HG03439 (cell line): ENCODE results near the gene EEFSEC.

Experiments
- ATAC-seq: cut with Tn5 transposase; IDR thresholded peaks from one replicate; pipeline ENCODE4 v1.9.1; 2021; ENCODE audit warnings: mild to moderate bottlenecking, moderate library complexity; ENCODE audit not compliant: unreplicated experiment

EEFSEC gene

DNA sequence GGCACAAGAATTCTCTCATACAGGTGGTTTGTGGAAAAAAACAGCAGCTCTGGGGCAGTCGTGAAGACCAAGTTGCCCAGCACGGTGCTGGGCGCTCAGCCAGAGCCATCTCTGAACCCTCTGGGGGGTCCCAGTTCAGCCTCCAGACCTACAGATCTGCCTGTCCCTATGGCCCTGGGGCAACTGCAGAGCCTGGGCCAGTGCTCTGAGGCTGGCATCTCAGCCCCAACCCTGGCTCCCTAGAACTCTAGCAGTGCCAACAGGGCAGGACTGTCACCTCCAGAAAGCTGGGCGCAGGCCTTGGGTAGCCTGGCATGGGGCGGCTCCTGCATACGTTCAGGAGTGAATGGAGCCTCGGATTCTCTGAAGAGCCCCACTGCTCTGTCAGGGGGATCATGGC lies 268.7 kb downstream of the EEFSEC start:
- ATAC-seq: no peak

DNA sequence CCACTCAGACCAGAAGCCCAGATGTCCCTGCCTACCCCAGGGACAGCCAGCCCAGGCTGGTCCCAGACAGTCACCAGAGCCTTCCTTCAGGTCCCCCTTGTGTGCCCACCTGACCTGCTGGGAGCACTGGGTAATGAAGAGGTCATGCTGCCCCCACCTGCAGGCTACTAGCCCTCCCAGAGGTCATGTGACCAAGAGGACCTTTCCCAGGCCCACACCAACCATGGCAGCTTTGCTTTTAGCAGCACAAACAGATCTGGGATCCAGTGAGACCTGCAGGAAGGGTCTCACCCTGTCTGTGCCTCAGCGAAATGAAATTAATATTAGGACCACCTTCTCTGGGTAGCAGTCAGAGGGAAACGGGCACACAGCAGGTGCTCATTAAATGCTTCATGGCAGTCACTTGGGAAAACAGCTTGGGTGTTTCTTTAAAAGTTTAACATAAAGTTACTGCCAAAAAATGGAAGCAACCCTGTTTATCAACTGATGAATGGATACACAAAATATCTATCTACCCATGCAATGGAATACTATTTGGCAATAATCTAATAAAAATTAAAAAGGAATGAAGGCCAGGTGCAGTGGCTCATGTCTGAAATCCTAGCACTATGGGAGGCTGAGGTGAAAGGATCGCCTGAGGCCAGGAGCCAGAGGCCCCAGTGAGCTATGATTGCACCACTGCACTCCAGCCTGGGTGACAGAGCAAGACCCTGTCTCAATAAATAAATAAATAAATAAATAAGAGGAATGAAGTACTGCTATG lies 269.7 kb downstream of the EEFSEC start:
- ATAC-seq: no peak

DNA sequence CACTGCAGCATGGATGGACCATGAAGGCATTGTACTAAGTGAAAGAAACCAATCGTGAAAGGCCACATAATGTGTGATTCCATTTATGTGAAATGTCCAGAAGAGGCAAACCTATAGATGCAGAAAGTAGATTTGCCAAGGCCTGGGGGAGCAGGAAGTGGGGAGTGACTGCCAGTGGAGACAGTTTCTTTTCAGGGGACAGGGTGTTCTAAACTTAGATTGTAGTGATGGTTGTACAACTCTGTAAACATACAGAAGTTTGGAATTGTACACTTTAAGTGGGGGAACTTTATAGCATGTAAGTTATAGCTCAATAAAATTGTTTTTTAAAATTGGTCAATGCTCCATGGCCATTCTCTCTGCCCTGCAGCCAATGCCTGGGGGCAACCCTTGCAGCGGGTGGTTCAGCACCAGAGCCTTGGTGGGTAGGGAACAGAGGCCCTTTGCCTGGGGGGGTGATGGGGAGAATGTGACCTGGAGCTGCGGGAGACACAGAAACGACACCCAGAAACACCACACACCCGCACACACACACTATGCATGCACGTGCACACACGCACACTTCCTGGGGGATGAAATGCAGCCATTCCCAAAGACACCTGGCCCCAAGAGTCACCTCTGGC lies 270.4 kb downstream of the EEFSEC start:
- ATAC-seq: no peak

DNA sequence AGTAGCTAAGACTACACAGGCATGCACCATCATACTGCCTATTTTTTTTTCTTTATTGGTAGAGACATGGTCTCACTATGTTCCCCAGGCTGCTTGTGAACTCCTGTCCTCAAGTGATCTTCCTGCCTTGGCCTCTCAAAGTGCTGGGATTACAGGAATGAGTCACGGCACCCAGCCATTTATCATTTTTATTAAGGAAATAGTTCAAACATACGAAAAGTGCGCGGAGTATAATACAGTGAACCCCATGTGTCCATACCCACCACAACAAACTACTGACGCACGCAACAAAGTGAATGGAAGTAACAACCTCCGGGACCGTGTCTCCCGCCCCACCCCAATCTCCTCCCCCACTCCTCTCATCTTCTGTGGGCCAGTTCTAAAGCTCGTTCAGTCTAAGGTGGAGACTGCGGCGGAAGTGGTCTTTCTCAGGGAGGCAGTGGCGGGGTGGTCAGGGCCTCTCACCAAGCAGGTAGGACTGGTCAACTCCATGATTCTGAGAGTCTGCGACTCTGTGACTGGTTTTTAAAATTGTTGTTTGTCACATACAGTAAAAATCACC lies 271.3 kb downstream of the EEFSEC start:
- ATAC-seq: no peak

DNA sequence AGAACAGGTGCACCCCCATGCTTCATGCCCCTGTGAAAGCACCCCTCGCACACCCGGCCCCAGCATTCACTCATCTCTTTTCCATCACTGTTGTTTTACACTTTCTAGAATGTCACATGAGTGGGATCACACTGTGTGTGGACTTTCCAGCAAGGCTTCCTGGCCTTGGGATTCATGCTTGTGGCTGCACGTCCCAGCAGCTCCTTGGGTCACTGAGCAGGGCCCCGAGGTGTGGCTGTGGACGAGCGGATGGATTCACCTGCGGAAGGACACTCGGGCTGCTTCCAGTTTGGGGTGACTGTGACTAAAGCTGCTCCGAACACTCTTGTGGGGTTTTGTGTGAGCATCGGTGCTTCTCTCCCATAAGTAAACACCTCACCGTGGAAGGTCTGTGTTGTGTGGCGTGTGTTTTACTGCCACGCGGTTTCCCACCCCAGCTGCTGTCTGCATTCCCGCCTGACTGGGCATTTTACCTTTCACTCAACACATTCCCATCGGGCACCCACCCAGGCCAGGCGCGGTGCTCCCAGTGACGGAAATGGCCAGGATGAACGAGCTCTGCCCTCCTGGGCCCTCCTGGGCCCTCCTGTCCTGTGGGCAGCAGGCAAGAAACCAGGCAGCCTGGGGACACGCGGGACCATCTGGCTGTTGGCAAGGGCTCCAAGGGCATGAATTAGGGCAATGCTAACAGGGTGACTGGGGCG lies 272.0 kb downstream of the EEFSEC start:
- ATAC-seq: no peak

DNA sequence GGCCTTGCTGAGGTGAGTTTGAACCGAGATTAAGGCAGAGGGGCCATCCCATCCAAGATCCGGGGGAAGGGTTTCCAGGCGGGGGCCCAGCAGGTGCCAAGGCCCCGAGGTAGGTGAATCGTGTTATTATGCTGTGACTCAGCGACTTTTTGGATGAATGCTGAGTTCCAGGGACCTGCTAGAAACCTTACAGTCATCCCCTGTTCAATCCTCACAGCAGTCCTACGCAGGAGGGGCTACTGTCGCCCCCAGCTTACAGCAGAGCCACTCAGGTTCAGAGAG lies 272.5 kb downstream of the EEFSEC start:
- no peak for ATAC-seq

DNA sequence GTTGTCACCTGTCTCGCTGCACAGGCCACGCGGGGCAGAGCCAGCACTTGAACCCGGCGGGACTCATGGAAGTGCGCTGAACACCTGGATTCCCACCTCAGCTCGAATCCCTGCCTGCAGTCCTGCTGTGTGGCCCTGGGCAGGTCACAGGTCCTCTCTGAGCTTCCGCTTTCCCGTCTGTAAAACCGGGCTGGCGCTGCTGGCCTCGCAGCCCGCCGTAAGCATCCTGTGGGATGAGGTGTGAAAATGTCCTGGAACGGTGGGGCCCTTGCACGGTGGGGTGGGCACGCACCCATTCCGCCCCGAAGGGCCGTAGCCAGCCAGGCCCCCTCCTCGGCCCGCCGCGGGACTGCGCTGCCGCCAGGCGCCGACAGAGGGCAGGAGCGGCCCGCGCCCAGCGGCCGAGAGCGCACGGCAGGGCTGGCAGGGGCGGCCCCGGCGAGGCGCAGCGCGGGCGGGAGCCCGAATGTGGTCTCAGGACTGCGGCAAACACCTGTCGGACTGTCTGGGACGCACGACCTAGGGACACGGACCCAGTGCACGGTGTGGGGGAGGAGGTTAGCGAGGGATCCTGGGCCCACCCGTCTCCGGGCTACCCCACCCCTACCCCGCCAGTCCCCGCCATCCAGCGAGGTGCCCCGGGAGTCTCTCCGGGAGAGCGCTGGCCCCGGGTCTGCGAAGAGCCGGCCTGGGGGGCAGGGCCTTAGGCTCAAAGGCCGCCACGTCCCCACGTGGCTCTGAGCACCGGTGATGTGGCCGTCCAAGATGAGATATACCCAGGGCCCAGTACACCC lies 273.0 kb downstream of the EEFSEC start:
- ATAC-seq: peak; percentile 84

DNA sequence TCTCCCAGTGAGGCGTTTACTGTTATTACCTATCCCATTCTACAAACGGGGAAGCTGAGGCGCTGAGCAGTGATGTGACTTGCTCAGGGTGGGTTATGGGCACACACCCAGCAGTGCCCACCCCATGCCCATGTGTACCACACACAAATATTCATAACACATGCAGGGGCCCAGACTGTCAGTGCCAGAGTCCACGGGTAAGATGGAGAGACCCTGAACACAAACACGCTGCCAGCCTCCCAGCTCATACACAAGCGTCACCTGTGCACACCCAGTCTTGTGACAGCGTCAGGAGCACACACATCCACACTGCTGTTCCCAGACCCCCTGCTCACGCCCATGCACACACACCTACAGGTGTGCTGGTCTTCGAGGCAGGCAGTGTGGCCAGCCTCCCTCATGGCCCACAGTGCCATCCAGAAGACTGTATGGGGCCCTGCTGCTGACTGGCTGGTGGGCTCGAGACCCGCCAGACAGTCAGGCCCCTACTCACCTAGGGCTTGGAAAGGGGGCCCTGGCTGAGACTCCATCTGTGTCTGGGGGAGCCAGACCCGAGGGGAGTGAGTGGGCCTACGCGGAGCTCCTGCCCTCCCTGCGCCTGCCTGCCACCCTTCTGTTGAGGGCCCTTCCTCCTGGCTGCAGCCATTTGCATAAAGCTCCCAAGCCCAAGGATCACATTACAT lies 274.0 kb downstream of the EEFSEC start:
- no peak for ATAC-seq

DNA sequence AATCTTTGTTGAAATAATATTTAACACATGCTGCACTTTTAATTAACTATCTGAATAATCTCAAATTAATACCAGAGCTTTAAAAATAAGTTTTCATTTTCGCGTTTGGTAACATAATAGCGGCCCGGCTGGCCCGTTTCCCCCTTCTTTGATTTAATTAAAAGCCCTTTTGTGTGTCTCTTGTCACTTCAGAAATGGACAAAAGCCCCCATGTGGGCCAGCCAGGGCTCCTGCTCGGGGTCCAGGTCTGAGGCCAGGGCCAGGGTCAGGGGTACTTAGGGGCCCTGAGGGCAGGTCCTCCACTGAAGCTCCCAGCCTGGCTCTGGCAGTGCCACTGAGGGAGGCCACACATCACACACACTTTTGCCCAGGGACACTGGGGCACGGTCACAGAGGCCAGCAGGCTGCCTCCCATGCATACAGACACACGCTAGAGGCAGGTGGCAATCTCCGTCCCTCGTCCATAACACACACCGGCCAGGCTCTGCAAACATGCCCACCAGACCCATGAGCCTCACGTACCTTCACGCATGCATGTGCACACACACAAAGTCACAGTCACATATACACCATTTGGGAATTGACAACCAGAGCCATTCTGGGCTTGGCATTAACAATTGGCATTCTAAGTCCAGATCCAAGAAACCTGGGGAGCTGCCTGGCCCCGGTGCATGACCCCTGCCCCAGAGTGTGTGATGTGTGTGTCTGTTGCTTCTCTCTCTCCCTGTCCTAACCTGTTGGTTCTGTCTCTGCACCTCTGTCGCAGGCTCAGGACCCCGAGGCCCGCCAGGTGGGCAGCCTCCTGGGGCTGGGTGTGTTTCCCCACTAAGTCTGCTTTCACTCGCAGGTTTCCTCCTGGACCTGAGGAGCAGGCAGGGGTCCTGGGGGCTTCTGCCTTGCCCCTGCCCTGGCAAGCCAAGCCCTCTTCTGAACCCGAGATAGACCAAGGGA lies 274.9 kb downstream of the EEFSEC start:
- ATAC-seq: no peak

DNA sequence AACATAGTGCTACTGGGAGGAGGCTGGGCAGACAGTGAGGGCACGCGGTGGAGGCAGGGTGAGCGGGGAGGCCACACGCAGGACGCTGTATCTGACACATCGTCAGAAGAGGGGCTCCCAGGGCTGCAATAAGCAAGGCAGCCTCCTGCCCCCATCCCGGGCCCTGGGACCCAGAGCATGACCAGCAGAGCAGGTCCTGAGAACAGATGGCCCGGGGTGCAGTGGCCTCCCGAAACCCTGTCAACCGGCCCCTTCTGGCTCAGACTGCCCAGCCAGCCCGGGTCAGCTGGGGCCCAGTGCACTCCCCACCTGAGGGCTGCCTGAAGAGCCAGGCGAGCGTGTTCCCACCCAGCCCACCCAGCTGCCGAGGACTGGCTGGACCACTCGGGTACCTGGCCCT lies 276.0 kb downstream of the EEFSEC start:
- ATAC-seq: no peak

DNA sequence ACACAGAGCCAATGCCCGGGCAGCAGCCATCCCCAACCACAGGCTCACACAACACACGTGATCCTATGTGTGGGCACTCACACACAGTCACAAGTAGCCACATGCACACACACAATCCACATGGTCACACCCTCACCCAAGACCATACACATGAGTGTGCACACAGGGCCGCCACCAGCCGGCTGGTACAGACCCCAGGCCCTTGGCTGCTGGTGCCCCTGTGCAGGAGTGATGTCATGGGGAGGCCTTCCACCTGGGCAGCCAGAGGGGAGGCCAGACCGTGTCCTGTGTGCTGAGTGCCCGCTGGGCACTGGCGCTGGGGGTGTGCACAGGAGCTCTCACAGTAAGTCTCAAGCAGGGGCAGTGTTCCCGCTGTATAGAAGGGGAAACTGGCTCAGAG lies 276.5 kb downstream of the EEFSEC start:
- ATAC-seq: no peak

DNA sequence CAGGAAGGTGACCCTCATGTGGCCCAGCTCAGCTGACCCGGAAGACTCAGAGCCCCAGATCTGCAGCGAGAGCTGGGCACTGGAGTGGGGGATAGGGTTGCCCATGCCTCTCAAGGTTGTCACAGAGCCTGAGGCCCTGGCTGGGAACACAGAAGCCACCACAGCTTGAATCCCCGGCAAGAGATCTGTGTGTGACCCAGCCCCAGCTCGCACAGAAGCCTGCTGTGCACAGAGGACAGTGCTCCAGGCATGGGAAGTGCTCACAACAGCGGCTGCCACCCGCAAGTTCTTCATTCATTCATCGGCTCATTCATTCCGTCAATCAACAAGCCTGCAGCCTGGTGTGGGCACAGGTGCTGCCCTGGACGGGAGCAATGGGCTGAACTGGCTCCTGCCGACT lies 277.0 kb downstream of the EEFSEC start:
- no peak for ATAC-seq

DNA sequence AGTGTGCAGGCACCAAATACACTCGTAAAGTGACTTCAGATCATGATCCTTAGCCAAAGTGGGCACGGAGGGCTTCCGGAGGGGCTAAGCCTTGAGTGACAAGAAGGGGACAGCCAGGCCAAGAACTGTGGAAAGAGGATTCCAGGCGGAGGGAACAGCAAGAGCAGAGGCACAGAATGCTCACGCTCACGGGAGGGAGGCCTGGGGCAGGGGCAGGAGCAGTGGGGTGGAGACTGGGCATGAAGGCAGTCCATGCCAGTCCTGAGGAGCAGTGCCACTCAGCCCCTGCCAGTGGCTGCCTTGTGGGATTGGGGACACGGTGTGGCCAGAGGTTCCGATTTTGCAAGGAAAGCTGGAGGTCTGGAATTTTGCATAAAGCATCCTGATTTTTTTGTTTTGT lies 277.4 kb downstream of the EEFSEC start:
- no peak for ATAC-seq

DNA sequence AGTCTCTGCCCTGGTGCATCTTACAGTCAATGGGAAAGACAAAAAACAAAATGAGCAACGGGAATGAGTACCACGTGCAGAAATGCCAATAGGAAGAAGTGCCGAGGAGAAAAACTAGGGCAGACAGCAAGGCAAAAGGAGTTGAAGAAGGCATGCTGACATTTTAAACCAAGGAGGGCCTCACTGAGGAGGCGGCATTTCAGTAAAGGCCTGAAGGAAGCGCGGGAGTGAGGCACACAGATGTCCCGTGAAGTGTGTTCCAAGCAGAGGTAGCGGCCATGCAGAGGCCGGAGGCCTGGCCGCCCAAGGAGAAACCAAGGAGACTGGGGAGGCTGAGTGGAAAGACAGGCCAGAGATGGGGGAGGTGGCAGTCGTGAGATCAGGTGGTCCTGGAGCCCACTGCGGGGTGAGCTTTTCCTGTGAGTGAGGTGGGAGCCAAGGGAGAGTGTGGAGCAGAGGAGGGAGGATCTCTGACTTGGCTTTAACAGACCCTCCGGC lies 278.6 kb downstream of the EEFSEC start:
- ATAC-seq: no peak

DNA sequence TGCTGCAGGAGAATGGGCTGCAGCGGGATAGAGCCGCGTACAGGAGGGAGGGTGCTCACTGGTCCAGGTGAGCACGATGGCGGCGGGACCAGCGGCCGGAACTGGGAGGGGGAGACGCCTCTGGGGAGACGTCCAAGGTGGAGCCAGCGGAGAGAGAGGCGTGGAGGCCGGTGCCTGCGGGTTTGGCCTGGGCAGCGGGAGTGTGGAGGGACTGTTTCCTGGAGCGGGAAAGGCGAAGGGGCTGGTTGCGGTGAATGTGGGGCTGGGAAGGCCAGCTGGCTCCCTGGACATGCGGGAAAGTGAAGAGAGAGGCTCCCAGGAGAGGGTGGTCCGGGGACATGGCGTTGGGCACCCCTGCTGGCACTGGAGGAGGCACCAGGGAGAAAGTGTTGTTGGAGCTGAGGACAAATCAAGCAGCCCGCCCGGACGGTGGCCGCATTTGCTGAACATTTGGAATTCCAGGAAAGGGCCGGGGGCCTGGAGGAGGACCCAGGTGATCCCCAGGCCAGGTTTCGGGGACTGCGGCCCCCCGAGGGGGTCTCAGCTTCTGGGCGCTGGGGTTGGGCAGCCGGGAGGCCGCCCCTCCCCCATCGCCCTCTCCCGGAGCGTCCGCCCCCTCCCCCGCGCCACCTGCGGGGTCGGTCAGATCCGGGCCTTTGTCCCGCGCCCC lies 279.2 kb downstream of the EEFSEC start:
- no peak for ATAC-seq

DNA sequence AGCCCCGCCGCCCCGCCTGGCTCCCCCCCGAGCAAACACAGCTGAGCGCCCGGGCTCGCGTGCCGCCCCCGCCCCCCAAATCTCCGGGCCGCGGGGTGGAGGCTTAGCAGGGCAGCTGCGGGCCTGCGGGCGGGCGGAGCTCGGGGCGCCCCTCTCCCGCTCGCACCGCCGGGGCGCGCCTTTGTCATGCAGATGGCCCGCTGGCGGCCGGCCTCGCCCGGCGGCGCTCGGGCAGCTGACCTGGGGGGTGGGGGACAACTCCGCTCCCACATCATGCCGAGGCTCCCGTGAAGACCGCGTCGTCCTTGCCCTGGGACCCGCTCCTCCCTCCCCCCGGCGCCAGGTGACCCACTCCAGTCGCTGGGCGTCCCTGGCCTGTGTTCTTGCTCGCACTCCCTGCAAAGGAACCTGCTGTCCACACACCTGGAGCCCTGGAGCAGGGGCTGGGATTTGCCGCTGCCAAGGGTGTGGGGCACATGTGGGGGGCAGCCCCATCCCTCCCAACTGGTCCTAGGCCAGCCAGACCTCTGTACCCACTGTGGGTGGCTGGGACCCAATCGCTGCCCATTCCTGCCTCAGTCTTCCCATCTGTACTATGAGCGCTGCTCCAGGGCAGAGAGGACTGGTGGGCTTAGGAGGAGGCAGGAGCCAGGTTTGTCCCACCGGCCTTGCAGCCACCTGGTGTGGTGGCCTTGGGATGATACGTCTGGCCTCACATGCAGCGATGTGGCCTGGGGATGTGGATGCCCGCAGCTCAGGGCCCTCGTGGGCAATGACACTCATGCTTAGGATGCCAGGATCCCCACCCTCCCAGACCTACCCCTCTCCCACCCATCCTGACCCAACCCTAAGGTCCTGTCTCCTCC lies 279.9 kb downstream of the EEFSEC start:
- ATAC-seq: no peak

DNA sequence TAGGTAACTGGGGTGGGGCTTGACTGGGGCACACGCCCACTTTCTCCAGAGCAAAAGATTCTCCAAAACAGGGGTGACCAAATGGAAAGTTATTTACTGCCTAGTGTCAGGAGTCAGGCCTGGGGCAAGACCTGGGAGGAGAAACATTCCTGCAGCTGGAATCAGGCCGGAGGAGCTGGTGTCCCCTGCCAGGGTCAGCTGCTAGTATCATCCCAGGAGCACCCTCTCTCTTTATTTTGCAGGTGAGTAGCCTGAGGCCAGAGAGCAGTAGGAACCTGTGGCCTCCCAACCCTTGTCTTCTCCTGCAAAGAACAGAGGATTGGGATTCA lies 280.5 kb downstream of the EEFSEC start:
- no peak for ATAC-seq

DNA sequence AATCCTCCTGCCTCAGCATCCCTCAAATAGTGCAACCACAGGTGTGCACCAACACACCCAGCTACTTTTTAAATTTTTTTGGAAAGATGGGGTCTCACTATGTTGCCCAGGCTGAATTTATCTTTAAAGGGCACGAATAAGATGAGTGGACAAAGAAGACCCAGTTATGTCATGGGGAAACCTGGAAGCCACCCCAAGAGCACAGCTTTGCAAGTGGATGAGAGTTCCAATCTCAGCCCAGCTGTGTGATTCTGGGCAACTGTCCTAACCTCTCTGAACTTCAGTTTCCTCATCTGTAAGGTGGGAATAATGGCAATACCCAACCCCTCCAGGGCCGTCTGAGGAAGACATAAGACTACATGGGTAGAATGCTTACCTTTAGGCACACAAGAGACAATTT lies 281.2 kb downstream of the EEFSEC start:
- no peak for ATAC-seq
